Stimulated activated CD4-positive, alpha-beta T cell treated with anti-CD3 and anti-CD28 coated beads, TNF-alpha, amount 100 ng/mL, for 24 hours (primary cell): ENCODE data around the gene STAG1.
"Not testable (repeated sequence)": the region's sequence is repeated elsewhere in the genome, so short reads cannot be mapped to it uniquely, and the experiment has no call there.

Source experiments
- DNase-seq, 3 experiments: peaks; one replicate each; pipeline ENCODE4 v3.0.0-alpha.2; 2020; ENCODE audit warnings: low read depth in 3 of 3

The STAG1 gene

DNA sequence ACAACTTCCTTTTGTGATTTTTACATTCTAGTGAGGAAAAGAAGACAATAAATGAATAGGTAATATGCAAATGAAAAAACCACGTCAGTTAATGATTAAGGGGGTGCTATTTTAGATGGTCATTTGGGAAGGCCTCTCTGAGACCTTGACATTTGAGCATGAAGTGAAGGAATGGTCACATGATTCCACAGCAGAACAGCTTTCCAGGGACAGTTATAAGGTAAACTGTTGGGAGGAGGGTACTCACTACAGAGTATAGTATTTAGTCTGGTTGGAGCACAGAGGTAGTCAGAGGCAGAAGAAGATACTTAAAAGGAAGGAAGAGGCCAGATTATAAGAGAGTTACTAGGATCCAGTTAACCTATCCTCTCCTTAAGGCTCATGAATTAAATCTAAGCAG is 246.5 kb downstream of the STAG1 start:
- DNase-seq: no peak

GRCh38 chr3:136503056-136503455 is 249.1 kb downstream of the STAG1 start:
- no peak for DNase-seq

- no peak for DNase-seq
Measured at GRCh38 chr3:136498919-136499447, 253.2 kb downstream of the STAG1 start.

DNA sequence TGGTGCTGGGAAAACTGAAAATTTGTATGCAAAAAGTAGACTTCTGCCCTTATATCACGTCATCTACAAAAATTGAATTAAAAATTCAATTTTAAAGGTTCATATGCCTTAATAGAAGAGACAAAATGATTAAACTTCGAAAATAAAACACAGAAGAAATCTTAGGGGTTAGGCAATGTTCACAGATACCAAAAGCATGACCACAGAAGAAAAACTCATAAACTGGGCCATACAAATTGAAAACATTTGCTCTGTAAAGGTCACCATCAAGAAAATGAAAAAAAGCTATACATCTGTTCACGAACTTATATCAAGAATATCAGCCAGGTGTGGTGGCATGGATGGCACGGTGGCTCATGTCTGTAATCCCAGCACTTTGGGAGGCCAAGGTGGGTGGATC is 257.0 kb downstream of the STAG1 start:
- no peak for DNase-seq

DNA sequence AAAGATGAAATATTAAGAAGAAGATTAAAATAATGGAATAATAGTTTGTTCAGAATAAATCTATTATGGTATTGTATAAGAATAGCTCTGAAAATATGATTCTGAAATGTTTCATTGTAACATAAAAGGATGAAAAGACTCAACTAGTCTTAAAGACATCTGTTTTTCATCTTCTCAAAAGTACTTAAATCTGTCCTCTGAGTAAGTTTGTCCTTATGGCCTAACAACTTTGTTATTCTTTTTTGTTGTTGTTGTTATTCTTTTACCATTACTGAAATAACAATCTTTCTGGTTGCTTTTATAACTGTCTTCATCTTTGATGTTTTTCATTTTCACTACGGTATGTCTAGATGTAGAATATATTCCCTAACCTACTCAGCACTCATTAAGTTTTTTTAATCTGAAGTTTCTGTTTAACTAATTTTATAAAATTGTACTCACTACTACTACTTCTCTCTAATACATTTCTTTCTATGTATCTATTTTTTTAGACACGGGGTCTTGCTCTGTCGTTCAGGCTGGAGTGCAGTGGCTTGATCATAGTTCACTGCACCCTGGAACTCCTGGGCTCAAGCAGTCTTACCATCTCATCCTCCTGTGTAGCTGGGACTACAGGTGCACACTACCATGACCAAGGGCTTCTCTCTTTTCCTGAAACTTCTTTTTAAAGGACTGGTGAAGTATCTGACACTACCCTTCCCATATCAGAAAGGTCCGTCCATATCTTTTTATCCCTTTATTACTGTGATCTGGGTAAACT is 261.4 kb downstream of the STAG1 start:
- no peak for DNase-seq

GRCh38 chr3:136485777-136486176 is 266.4 kb downstream of the STAG1 start:
- DNase-seq: no peak

GRCh38 chr3:136476280-136476679 is 275.9 kb downstream of the STAG1 start:
- no peak for DNase-seq

DNA sequence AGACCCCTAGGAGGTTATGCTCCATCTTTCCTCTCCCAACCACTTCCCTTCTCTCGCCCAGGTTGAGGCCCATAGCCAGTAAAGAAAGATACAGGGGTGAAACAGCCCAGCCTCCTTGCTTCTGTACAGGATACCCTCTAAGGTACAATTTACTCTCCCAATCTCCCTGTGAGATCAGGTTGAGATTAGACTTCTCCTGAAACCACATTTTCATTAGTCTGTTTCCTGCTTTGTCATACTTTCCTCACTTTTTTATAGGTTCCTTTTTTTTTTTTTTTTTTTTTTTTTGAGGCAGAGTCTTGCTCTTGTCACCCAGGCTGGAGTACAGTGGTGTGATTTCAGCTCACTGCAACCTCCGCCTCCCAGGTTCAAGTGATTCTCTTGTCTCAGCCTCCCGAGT is 277.3 kb downstream of the STAG1 start:
- not testable (repeated sequence) for DNase-seq

DNA sequence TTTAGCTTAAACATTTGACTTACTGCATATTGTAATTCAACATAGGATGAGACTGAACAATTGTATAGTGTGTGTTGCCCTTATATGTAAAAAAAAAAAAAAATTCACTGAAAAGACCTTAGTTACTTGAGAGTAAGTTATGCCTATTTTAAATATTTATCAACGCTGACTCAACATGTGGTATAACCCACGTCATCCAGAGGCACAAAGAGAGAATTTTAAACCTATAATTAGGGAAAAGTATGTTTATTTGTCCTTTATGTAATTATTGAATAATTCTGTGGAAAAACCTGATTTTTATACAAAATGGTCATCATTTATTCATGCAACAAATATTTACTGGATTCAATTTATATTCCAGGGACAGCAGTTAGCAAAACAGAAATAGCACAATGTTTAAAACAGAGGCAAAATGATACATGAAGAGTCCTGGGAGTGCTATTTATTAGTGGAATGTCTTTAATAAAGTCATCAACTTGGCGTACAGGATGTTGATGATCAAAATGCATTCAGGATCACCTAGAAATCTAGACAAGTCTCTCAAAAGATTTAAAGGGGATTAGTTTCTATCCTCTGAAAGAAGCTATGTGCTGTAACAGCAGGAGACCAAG is 278.4 kb downstream of the STAG1 start:
- no peak for DNase-seq

GRCh38 chr3:136465296-136465695 is 286.9 kb downstream of the STAG1 start:
- no peak for DNase-seq

GRCh38 chr3:136464502-136464901 is 287.7 kb downstream of the STAG1 start:
- no peak for DNase-seq

DNA sequence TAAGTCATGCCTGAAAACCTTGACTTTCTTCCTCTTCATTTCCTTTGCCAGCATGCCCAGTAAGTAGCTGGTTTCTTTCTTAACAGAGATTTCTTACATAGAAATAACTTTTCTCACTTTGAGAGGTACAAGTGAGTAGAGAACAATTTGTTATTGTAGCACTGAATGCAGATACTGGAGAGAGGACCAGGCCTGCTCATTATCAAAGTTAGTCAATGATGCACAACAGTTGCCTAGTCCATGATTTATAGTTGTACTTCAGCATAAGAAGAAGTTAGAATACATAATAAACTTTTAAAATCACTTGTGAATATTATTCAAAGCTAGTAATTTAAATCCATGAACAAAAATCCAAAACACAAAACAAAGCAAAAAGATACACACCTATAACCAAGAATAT is 289.0 kb downstream of the STAG1 start:
- no peak for DNase-seq

- no peak for DNase-seq
Measured at GRCh38 chr3:136457793-136458192, 294.4 kb downstream of the STAG1 start.

DNA sequence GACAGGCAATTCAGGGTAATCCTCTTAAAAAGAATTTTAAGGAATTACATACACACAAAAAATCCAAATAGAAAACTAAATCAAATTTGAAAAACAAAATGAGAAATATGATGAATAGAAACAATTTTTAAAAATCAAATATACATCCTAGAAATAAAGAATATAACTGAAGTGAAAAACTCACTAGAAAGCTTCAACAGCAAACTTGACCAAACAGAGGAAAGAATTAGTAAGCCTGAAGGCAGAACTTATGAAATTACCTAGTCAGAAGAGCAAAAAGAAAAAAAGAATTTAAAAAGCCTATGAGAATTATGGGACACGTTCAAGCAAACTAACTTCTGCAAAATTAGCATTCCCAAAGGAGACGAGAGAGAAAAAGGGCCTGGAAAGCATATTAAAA is 296.0 kb downstream of the STAG1 start:
- no peak for DNase-seq

DNA sequence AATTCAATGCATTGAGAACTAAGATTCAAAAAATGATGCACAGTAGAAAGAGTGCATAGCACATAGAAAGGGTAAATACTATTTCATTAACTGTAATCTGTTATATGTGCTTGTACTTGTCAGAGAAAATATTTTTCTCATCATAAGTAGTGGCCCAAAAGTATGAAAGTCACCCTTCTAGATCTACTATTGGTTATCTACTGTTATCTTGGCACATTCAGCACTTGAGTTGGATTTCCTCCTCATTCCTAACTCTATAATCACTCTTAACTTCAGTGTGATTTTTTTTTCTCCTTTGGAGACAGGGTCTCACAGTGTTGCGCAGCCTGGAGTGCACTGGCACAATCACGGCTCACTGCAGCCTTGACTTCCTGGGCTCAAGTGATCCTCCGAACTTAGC is 307.6 kb downstream of the STAG1 start:
- no peak for DNase-seq

DNA sequence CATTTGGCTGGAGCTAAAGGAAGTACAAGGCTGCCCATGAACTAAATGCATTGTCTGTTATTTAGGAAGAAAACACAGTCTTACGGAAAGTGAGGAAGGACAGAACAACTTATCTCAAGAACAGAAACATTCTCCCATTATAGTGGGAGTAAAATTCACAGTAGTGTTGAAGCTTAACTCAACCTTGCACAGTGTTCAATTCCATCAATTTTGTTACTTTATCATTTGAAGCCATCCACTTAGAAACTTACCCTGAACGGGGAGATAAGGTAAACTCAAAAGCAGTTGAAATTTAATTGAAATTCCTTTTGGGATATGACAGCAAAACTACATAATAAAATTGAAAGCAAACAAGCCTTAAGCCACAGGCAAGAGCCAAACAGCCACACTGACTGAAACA is 315.1 kb downstream of the STAG1 start:
- DNase-seq: no peak

GRCh38 chr3:136434429-136434828 is 317.7 kb downstream of the STAG1 start:
- DNase-seq: no peak

DNA sequence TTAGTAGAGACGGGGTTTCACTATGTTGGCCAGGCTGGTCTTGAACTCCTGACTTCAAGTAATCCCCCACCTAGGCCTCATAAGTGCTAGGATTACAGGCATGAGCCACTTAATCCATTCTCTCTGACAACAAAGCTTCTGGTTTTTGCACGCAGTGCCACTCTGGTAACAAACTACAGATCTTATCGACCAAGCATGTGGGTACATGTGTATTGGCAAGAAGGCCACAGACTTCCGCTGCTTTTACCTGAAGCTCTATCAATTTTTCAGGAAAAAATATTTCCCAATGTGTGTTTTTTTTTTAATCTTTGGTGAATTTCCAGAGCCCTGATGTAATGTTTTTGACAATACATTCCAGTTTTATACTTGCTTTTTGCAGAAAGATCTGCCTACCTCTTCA is 319.5 kb downstream of the STAG1 start:
- DNase-seq: no peak

- DNase-seq: no peak
Measured at GRCh38 chr3:136428167-136428566, 324.0 kb downstream of the STAG1 start.

GRCh38 chr3:136427236-136427635 is 324.9 kb downstream of the STAG1 start:
- no peak for DNase-seq

DNA sequence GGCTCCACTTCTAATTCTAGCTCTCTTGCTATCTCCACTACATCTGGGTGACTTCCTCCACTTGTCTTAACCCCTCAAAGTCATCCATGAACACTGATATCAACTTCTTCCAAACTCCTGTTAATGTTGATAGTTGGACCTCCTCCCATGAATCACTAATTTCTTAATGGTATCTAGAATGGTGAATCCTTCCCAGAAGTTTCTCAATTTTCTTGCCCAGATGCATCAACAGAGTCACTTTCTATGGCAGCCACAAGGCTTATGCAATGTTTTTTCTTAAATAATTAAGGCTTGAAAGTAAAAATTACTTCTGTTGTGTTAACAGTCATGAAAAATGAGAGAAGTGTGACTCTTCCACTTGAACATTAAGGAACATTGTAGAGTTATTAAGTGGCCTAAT is 337.7 kb downstream of the STAG1 start:
- no peak for DNase-seq

- no peak for DNase-seq
Measured at GRCh38 chr3:136412307-136412706, 339.9 kb downstream of the STAG1 start.

GRCh38 chr3:136409549-136409948 is 342.6 kb downstream of the STAG1 start:
- no peak for DNase-seq
